Fibroblast of lung (primary cell): Measurements from ENCODE around the gene SPECC1L.

Source experiments
- CTCF ChIP-seq, 2 donors: IDR thresholded peaks in 1 of 2; conservative IDR thresholded peaks in 1 of 2; 1 replicate in 1 of 2; 2 replicates in 1 of 2; pipeline ENCODE4 v1.5.1; 2011 to 2012; ENCODE audit warnings: low read length in 2 of 2, control low read depth in 1 of 2, inconsistent platforms in 1 of 2, low read depth in 1 of 2, mild to moderate bottlenecking in 1 of 2
- EZH2 ChIP-seq: IDR thresholded peaks from 2 replicates; pipeline ENCODE4 v1.5.1; 2012; ENCODE audit warnings: low read length, control low read depth, mild to moderate bottlenecking; ENCODE audit errors: missing control alignments

DNA sequence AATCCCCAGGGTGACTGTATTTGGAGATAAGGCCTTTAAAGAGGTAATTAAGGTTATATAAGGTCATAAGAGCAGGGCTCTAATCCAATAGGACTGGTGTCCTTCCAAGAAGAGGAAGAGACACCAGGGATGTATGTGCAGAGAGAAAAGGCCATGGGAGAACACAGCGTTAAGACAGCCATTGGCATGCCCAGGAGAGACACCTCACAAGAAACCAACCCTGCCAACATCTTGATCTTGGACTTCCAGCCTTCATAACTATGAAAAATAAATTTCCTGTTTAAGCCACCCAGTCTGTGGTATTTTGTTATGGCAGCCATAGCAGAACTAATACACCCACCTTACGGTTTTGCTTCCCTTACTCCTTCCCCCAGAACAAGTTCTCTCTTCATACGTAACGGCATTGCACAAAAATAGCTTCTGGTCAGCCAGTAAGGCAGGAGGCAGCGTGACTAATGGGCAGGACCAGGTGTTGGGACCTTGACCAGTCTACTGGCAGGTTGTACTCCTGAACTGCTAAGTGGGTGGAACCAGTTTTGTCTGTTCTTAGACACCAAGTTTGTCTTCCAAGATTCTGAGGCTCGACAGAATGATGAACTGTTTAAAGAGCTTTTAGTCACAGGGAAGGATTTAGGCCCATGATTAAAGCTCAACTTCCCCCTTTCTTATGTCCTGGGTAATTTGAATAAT, 192.6 kb downstream of the SPECC1L start:
- TF ChIP-seq CTCF (conservative IDR thresholded peaks at IDR 0.05 in 1 of 2, IDR thresholded peaks at IDR 0.05 in 1 of 2; ENCODE audit: low read depth in 1 of 2, low read length in 2 of 2) (no peak), EZH2 (no peak)
